GM19043 (cell line): ENCODE results near the gene CRTC1.

Experiments used
- ATAC-seq: cut with Tn5 transposase; IDR thresholded peaks from one replicate; pipeline ENCODE4 v1.9.1; 2021; ENCODE audit warnings: low read depth; ENCODE audit not compliant: unreplicated experiment

CRTC1 gene

DNA sequence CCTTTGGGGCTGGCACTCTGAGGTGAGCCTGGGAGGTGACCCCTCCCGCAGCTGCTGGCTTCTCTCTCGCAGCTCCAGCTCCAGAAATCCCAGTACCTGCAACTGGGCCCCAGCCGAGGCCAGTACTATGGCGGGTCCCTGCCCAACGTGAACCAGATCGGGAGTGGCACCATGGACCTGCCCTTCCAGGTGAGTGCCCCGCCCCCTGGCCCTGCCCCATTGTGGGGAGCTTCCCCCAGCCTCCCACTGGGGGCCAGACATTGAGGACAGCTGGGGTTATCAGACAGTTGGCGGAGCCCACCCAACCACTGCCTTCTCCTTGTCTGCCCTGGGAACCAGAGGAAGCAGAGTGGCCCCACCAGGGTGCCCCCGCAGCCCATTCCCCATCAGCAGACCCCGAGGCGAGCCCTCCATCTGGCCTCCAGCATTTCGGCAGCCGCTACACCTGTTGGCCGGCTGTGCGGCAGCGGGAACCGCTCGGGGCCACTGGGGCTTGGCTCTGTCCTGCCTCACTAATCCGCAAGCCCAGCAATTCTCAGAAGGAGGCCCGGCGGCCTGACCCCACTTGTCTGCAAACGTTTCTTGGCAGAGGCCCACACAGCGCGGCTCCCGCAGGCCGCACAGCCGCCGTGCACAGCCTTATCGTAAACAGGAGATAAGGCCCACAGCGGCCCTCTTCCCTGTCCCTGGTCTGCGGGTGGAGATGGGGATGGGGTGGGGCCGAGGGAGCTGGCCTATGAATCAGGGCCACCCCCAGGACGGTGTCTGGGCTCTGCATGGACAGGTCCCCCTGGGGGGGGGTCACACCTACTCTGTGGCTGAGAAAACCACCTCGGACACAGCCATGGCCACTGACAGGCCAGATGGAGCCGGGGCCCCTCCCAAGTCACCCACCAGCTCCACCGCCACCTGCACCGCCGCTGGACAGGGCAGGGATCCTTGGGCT lies 59.6 kb downstream of the CRTC1 start:
- no peak for ATAC-seq

DNA sequence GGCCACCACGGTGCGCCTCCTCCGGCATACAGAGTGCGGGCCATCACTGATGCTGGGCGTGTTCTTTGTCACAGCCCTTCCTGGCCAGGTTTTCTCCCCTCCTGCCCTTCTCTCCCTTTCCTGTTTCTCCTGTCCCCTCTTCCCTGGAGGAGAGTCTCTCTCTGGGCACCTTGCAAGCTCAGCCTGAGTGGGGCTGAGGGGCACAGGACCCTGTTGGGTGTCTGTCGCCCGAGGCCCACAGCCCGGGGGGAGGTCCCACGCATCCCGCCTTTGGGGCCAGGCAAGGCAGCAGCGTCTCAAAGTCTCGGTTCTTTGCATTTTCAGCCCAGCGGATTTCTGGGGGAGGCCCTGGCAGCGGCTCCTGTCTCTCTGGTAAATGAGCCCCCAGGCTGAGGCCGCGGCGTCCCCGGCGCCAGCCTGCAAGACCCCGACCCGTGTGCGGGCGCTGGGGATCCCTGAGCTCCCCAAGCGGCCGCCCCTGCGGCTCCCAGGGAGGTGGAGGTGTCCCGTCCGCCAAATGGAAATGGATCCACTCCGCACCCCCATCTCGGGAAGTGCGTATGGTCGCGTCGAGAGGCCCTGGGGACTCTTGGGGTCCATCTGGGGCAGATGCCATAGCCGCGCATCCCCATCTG lies 60.4 kb downstream of the CRTC1 start:
- no peak for ATAC-seq

DNA sequence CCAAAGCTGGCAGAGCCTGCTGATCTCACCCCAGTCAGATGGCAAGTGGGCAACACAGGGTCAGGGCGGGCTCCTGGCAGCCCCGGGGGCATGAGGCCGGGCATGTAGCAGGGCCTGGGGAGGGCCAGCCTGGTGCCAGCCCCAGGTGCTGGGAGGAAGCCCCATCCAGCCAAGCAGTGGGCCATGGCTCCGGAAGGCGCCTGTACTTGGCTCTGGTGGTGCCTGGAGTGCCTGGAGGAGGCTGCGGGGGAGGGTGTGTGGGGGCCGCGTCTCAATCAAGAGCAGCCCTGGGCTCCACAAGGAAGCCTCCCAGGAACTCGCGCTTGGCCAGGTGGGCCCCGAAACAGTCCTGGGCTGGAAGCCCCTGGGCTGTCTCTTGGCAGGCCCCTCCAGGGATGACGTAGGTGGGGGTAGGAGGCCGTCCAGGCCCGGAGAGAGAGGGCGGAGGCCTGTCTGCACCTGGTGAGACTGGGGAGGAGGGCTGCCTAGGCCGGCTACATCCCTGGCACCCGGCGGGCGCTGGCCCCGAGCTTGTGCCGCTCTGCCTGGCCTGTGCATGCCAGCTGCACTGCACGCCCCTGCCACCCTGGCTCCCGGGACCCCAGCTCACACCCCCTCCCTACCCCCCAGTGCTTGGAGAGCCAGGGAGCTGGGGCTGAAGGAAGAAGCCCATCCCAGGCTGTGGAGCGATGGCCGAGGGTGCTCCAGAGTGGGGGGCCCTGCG lies 61.7 kb downstream of the CRTC1 start:
- ATAC-seq: no peak

DNA sequence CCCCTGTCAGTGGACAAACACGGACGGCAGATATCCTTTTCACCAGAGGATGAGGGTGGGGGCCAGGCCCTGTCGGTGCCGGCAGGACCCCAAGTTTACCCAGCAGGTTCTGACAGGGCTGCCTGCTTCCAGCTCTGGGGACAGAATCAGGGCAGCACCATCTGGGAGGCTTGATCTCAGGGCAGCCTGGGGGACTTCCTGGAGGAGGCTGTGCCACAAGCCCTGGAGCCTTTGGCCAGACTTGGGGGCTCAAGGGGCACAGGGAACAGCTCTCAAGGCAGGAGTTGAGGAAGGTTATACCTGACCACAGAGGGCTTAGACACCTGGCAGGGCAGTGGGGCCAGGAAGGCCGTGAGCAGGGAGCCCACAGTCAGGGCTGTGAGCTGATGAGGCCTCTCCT lies 62.5 kb downstream of the CRTC1 start:
- no peak for ATAC-seq

DNA sequence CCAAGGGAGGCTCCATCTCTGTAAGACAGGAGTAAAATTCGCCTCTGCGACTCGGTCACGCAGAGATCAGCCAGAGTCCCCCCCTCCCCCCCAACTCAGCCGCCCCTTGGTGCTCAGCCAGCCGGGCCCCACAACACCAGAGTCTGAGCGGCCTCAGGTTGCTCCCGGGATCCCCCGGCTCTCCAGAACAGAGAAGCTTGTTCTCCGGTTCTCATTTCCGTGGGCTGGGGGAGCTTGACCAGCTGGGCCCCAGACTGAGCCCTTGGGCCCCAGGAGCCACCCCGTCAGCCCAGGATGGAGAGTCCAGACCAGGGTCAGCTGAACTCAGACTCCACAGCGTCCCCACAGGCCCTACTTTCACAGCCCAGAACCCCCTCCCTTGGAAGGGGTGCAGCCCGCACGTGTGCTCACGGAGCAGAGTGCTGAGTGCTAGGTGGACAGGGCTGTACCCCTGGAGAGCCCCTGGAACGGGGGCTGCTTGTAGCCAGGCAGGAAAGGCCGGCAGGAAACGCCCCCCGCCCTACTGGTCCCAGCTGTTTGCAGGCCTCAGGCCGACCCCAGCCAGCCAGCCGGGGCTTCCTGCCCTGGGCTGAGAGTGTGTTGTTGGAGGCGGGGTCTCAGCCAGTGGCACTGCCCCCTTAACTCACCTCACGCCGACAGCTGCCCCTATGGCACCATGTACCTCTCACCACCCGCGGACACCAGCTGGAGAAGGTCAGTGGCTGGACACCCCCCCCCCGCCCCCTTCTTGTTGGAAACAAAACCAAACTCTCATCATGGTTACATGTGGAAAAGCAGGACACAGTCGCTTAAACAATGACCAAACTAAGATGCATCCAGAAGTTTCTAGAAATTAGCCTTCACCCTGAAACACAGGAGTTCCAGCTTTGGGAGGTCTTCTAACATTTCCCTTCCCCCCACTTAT lies 63.2 kb downstream of the CRTC1 start:
- ATAC-seq: no peak

DNA sequence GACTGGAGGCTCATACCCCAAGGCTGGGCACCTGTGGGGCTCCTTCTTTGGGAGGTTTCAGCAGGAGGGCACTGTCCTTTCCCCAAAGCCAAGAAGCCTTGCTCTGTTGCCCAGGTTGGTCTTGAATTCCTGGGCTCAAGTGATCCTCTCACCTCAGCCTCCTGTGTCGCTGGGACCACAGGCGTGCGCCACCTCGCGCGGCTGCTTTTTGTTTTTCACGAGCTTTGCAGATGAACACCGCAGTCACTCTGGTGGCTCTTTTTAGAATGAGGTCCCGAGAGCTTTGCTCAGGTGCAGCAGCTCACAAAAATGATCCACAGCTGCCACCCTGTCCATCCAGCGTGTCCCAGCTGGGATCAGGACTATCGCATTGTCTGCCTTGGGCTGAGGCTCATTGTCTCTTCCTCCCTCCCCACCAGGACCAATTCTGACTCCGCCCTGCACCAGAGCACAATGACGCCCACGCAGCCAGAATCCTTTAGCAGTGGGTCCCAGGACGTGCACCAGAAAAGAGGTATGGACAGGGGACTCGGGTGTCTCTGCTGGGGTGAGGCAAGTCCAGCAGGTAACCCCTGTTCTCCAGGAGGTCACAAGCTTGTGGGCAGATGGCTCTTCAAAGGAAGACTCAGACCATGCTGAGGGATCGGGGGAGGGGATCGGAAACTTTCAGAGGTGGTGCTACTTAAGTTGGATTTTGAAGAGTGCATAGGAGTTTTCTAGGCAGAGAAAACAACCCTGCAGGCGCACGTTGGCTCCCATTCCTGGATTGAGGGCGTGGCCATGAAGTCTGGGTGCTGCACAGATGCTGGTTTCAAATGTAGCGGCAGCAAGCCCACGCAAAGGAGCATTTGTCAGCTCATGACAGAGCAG lies 66.1 kb downstream of the CRTC1 start:
- ATAC-seq: no peak

DNA sequence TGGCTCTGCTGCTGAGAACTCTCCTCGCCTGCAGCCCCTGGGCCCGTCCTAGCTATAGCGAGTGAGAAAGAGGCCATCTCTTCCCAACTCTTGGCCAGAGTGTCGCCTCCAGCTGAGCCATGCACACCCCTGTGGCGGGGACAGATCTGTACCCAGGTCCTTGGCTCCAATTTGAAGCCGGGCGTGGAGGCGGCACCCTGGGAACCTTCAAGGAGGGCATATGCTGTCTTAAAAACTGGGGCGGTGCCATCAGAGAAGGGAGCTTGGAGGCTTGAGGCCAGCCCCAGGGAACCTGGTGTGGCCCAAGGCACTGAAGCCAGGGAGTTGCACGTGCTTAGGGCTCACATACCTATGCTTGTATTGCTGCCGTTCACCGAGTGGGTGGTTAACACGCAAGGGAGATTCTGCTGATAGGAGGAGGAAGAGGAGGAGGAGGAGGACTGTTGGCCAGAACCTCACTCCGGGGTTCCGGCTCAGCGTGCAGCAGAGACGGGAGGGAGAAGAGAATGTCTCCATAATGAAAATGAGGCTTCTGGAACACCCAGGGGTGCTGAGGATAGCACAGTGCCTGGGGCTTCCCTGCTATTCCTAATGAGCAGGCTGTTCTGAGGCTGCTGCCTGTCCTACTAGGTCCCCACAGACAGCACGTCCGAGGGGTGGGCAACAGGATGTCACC lies 67.0 kb downstream of the CRTC1 start:
- ATAC-seq: no peak

DNA sequence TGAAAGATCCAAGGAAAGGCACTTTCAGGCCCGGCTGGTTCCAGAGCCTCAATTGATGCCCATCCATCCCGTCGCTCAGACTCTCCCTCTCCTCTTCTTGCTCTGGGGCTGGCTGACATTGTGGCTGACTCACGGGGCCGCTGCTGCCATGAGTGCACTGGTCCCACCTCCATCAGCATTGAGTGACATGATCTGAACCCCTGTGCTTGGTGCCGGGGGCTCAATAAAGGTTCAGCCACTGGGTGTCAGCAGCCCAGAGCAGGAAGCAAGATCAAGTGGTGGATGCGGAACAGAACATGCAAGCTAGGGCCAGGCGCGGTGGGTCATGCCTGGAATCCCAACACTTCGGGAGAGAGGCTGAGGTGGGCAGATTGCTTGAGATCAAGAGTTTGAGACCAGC lies 68.1 kb downstream of the CRTC1 start:
- ATAC-seq: no peak

DNA sequence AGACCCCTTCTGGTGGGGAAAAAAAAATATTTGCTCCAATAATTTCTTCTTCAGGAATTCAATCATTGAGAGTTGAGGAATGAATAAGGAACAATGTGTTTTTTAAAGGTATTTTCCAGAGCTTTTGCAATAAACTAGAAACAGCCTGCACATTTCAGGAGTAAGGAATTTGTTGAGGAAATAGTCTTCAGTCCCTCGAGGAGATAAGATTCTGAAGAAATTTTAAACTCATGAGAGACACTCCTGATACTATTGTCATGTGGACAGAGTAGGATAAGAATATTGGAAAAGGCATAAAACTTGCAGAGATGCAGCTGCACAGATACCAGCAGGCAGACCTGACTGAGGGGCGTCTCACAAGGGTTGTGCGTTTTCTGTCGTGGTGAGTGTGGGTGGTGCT lies 71.0 kb downstream of the CRTC1 start:
- ATAC-seq: no peak

DNA sequence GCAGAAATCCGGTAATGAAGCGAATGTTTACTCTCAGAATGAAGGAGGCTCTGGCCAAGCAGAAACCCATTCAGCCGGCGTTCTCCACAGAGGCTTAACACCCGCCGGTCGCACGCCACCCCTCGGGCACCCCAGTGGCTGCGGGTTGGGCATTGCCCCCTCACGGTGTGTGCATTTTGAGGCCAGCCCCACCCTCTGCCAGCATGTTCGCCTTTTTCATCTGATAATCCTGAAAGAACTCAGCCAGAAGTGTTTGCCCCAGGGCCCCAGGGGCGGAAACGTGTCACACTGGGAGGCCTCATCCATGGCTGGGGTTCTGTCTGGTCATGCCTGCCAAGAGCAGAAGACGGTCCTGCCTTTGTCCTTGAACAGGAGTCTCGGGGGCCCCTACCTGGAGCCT lies 73.4 kb downstream of the CRTC1 start:
- no peak for ATAC-seq

DNA sequence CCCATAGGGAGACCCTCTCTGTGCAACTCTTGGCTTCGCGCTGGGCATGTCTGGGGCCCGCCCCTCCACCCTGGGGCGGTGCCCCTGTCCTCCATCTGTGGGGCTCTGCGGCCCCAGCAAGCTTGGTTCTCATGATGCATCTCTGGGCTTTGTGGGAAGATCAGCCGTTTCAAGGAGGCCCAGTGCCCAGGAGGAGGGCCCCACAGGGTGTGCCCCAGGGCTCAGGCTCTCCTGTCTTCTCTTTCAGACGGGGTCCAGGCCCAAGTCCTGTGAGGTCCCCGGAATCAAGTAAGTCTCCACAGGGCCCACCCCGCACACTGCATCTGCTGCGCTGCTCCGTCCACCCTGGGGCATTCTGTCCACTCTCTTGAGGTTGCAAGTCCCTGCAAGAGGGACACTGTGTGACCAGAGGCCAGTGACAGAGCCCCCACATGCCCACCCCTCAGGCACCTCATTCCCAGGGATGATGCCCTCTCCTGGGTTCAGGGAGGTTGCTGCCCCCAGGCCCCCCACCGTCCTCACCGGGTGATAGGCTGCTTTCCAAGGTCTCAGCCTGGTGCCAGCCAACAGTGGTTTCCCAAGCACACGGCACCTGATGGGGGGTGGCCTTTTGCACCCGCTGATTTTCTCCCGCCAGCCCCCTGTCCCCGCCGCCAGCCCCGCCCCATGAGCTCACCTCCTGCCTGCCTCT lies 76.0 kb downstream of the CRTC1 start:
- ATAC-seq: no peak

DNA sequence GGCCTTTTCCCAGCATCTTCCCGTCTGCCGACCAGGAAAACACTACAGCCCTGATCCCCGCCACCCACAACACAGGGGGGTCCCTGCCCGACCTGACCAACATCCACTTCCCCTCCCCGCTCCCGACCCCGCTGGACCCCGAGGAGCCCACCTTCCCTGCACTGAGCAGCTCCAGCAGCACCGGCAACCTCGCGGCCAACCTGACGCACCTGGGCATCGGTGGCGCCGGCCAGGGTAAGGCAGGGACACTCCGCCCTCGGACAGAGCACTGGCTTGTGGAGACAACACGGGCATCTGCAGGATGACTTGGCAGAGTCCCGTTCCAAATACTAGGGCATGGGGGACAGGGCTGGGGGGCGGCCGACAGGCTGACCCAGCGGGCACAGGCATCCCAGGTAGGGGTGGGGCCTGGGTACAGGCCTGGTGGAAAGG lies 76.5 kb downstream of the CRTC1 start:
- no peak for ATAC-seq

DNA sequence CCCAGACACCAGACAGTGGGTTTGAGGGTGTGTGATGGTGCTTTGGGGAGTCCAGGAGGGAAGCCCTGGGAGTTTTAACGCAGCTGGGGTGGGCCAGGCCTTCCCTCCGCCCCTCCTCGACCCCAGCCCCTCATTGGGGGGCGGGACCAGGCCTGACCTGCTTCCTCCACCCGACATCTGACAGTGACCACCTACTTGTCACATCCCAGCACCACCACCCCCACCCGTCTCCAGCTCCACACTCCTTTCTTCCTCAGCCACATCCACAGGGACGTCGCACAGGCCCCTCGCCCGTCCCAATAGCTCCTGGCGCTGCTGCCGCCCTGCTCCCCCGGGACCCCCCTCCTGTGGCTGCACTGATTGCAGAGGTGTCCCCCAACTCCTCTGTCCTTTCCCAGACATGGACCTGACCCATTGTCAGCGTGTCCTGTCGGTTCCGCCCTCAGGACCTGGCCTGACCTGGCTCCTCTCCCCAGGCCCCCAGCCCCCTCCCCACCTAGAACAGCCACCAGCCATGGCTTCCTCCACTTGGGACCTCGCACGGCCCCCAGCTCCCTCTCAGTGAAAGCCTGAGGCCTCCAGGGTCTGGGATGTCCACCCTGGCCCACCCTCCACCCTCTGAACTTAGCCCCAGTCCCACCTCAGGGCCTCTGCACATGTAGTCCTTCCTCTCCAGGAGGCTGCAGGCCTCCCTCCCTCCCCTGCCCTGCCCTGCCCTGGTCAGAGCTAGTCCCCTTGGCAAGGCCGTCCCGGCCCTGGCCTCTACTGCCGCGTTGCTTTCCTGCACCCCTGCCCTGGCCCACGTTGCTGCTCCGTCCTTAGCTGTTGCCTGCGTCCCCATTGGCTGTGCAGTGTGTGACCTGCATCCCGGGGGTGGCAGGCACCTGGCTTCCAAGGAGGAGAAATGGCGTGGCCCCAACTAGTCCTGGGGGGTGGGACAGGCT lies 77.2 kb downstream of the CRTC1 start:
- ATAC-seq: no peak

DNA sequence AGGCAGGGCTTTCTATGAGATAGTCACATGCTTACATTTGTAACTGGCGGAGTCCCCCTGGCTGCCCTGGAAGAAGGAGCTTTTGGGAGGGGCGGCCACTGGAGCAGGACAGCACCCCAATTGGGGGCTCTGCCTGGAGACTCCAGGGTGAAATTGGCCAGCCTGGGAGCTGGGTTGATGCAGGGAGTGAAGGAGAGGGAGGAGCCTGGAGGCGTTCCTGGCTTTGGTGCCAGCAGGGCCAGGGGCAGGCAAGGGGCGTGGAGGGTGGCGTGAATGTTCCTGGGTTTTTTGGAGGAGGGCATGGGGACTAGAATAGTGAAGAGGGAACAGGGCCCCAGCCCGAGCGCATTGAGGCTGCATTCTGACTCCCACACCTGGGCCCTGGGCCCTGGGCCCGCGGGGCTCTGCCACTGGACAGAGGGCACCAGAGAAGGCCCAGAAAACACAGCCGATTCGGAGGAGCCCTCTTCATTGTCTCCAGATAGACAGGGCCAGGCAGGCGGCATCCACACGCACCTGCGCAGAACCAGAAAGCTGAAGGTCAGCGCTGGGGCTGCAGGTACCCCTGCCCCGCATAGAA lies 78.1 kb downstream of the CRTC1 start:
- no peak for ATAC-seq

DNA sequence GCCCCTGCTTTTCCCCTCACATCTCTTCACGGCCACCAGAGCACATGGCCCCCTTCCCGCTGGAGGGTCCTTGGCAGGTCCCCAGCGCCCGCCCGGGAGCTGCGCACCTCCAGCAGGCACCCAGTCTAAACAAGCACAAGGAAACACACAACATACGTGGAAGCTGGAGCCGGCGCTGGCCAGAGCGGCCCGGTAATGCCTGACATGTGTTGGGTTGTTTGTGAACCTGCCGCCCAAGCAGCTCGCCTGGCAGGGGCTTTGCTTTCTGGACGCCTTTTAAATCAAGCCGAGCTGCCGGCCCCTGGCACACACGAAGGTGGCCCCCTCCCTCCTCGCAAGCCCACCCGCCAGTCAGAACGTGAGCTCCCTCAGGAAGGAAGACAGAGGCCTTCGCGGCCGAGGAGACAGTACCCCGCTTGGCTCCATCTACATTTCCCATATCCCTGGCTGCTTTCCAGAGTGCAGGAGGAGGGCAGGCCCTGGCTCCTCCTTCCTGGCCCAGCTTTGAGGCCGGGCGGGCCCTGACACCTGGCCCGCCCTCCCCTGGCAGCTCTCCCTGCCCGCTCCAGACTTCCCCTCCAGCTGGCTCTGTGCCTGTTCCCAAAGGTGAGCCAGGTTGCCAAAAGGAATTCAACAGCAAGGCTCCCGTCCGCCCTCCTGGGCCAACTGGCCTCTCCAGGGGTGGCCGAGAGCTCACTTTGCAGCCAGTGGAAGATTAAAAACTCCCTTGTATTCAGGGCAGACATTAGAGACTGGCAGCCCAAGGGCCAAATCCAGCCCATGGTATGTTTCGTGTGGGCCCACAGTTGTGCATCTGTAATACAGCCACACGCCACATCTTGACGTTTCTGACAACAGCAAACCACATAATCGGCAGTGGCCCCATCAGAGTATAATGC lies 78.9 kb downstream of the CRTC1 start:
- no peak for ATAC-seq
